GM23338 (cell line): ENCODE measurements around the gene PHACTR1. TPM values are rescaled to one million over a fixed set of nuclear protein-coding genes. Genes with fewer than 3 reads are reported as not detected.

Source experiments
- ATAC-seq: fragments of 200-7000 bp; cut with Tn5 transposase; 3 replicates; pipeline ENCODE4 v1.9.1; 2020
- DNase-seq: peaks from one replicate; pipeline ENCODE4 v3.0.0-alpha.2; 2015; ENCODE audit warnings: low spot score
- H2AFZ ChIP-seq: fragments of 200-600 bp; sonication (generic); 2 replicates; pipeline ENCODE4 v1.8.0; 2016; ENCODE audit warnings: antibody characterized with exemption, mild to moderate bottlenecking, moderate library complexity
- H3F3A ChIP-seq: fragments of 200-600 bp; sonication (generic); replicated peaks from 2 replicates; pipeline ENCODE4 v1.8.0; 2017; ENCODE audit warnings: antibody characterized with exemption, mixed run types, low read depth
- H3K27ac ChIP-seq: fragments of 200-600 bp; sonication (generic); 2 replicates; pipeline ENCODE4 v1.6.1; 2016; ENCODE audit warnings: low read depth
- H3K27me3 ChIP-seq: fragments of 200-600 bp; sonication (generic); 2 replicates; pipeline ENCODE4 v1.8.0; 2016; ENCODE audit warnings: mild to moderate bottlenecking, mixed run types, moderate library complexity; ENCODE audit not compliant: insufficient read depth
- H3K36me3 ChIP-seq: fragments of 200-600 bp; sonication (generic); 2 replicates; pipeline ENCODE4 v1.8.0; 2016; ENCODE audit warnings: mild to moderate bottlenecking; ENCODE audit not compliant: insufficient read depth
- H3K4me1 ChIP-seq: fragments of 200-600 bp; sonication (generic); 2 replicates; pipeline ENCODE4 v1.8.0; 2016; ENCODE audit warnings: mild to moderate bottlenecking, moderate library complexity; ENCODE audit not compliant: insufficient read depth
- H3K4me2 ChIP-seq: fragments of 200-600 bp; sonication (generic); 2 replicates; pipeline ENCODE4 v1.7.1; 2017; ENCODE audit warnings: mixed run types
- H3K4me3 ChIP-seq: fragments of 200-600 bp; sonication (generic); 2 replicates; pipeline ENCODE4 v1.6.1; 2016; ENCODE audit warnings: mixed run types
- H3K79me2 ChIP-seq: fragments of 200-600 bp; sonication (generic); replicated peaks from 2 replicates; pipeline ENCODE4 v1.8.0; 2017; ENCODE audit warnings: mild to moderate bottlenecking; ENCODE audit not compliant: insufficient read depth
- H3K9me2 ChIP-seq: fragments of 200-600 bp; sonication (generic); 2 replicates; pipeline ENCODE4 v1.8.0; 2017; ENCODE audit not compliant: insufficient read depth
- H4K20me1 ChIP-seq: fragments of 200-600 bp; sonication (generic); replicated peaks from 2 replicates; pipeline ENCODE4 v1.8.0; 2017; ENCODE audit warnings: mild to moderate bottlenecking; ENCODE audit not compliant: insufficient read depth
- H3K27ac Mint-ChIP-seq: 2 replicates; pipeline ENCODE4 v1.8.0; 2020; ENCODE audit warnings: inconsistent platforms, mild to moderate bottlenecking, moderate library complexity, mixed read lengths
- H3K27me3 Mint-ChIP-seq: 3 replicates; pipeline ENCODE4 v1.8.0; 2022; ENCODE audit warnings: low read depth, mild to moderate bottlenecking, moderate library complexity, mixed read lengths, inconsistent platforms; ENCODE audit not compliant: insufficient read depth, poor library complexity
- H3K36me3 Mint-ChIP-seq: 3 replicates; pipeline ENCODE4 v1.8.0; 2021; ENCODE audit warnings: low read depth, mild to moderate bottlenecking, inconsistent platforms, moderate library complexity, mixed read lengths
- H3K4me1 Mint-ChIP-seq: 3 replicates; pipeline ENCODE4 v1.8.0; 2020; ENCODE audit warnings: mild to moderate bottlenecking, inconsistent platforms, mixed read lengths
- H3K4me3 Mint-ChIP-seq: 3 replicates; pipeline ENCODE4 v1.8.0; 2021; ENCODE audit warnings: moderate library complexity, mild to moderate bottlenecking, inconsistent platforms, mixed read lengths
- H3K9me3 Mint-ChIP-seq: 3 replicates; pipeline ENCODE4 v1.8.0; 2020; ENCODE audit warnings: moderate library complexity, mild to moderate bottlenecking, inconsistent platforms, mixed read lengths
- CREB1 ChIP-seq: fragments of 250-450 bp; sonication (Bioruptor Pico); IDR thresholded peaks from 2 replicates; pipeline ENCODE4 v1.5.0; 2020; ENCODE audit warnings: low read depth, mild to moderate bottlenecking, moderate library complexity
- CTCF ChIP-seq, 2 experiments: fragments of 200-600 bp in 1 of 2; sonication (generic) in 1 of 2; conservative IDR thresholded peaks; 2 replicates each; pipeline versions ENCODE4 v1.5.1 to v1.6.1; 2016 to 2017; ENCODE audit warnings: antibody characterized with exemption in 2 of 2, low read depth in 2 of 2, mild to moderate bottlenecking in 2 of 2, moderate library complexity in 1 of 2
- ETS1 ChIP-seq: IDR thresholded peaks from 2 replicates; pipeline ENCODE4 v1.6.1; 2016; ENCODE audit warnings: antibody characterized with exemption
- EZH2 ChIP-seq: fragments of 200-600 bp; sonication (generic); IDR thresholded peaks from one replicate; pipeline ENCODE4 v1.8.0; 2017; ENCODE audit warnings: antibody characterized with exemption, mild to moderate bottlenecking, low read depth; ENCODE audit not compliant: unreplicated experiment
- EZH2phosphoT487 ChIP-seq: fragments of 200-600 bp; sonication (generic); IDR thresholded peaks from one replicate; pipeline ENCODE4 v1.8.1; 2018; ENCODE audit warnings: antibody characterized with exemption; ENCODE audit not compliant: unreplicated experiment
- JUNB ChIP-seq: IDR thresholded peaks from one replicate; pipeline ENCODE4 v1.6.1; 2016; ENCODE audit warnings: antibody characterized with exemption; ENCODE audit not compliant: unreplicated experiment
- NANOG ChIP-seq: IDR thresholded peaks from 2 replicates; pipeline ENCODE4 v1.6.1; 2016; ENCODE audit warnings: antibody characterized with exemption, borderline replicate concordance
- POLR2AphosphoS5 ChIP-seq: IDR thresholded peaks from 2 replicates; pipeline ENCODE4 v1.6.1; 2016; ENCODE audit warnings: antibody characterized with exemption, low read depth
- REST ChIP-seq: IDR thresholded peaks from one replicate; pipeline ENCODE4 v1.6.1; 2018; ENCODE audit warnings: antibody characterized with exemption; ENCODE audit not compliant: unreplicated experiment
- STAT1 ChIP-seq: IDR thresholded peaks from one replicate; pipeline ENCODE4 v1.6.1; 2016; ENCODE audit warnings: antibody characterized with exemption; ENCODE audit not compliant: unreplicated experiment
- ZNF114 ChIP-seq: fragments of 250-450 bp; sonication (Bioruptor Pico); IDR thresholded peaks from 2 replicates; pipeline ENCODE4 v1.5.0; 2020; ENCODE audit warnings: mild to moderate bottlenecking, moderate library complexity
- ZNF331 ChIP-seq: fragments of 250-450 bp; sonication (Bioruptor Pico); IDR thresholded peaks from 2 replicates; pipeline ENCODE4 v1.5.0; 2020; ENCODE audit warnings: low read depth, mild to moderate bottlenecking, moderate library complexity
- ZNF462 ChIP-seq: fragments of 250-450 bp; sonication (Bioruptor Pico); IDR thresholded peaks from 2 replicates; pipeline ENCODE4 v1.5.0; 2020; ENCODE audit warnings: mild to moderate bottlenecking, moderate library complexity
- polyA plus RNA-seq: library from polyadenylated mRNA; unstranded; fragments of >200 nt; fragmentation: Nextera tagmentation; extraction: Ambion mirVana; gene quantifications from 2 replicates; pipeline ENCODE4 v1.2.1, GENCODE V29; 2016
- total RNA-seq: library from RNA; depleted of rRNA; stranded (reverse); fragments of >200 nt; shearing (Covaris generic); gene quantifications from 2 replicates; pipeline ENCODE4 v1.2.3, GENCODE V29; 2014

PHACTR1 gene
- total and polyA plus RNA-seq, 2 experiments from 2014 or later = 5.9 to 19.3 TPM

- peaks cover 4% of the 10 kb centered on the region for H3K27me3 Mint-ChIP-seq
- no peak for DNase-seq
- no peak overlapping the region for H3K27ac Mint-ChIP-seq
- Histone ChIP-seq H3K79me2 (no peaks in the 10 kb centered on the region), H3K27ac (no peak overlapping the region), H3K4me1 (no peaks in the 10 kb centered on the region), H3K36me3 (no peaks in the 10 kb centered on the region), H4K20me1 (no peaks in the 10 kb centered on the region), H2AFZ (no peak overlapping the region), H3F3A (no peaks in the 10 kb centered on the region), H3K27me3 (no peaks in the 10 kb centered on the region), H3K9me2 (peaks cover 5% of the 10 kb centered on the region; the same call in 1 of the 2 replicates), H3K4me2 (no peak overlapping the region), H3K4me3 (no peak overlapping the region)
- H3K36me3 Mint-ChIP-seq = no peaks in the 10 kb centered on the region
- no peak for ATAC-seq
- peaks cover 10% of the 10 kb centered on the region; the same call in 2 of the 3 replicates for H3K4me1 Mint-ChIP-seq
- H3K9me3 Mint-ChIP-seq = no peaks in the 10 kb centered on the region
- H3K4me3 Mint-ChIP-seq = no peak overlapping the region
- TF ChIP-seq EZH2phosphoT487 = no peak
- no peak for TF ChIP-seq NANOG
- no peak for TF ChIP-seq ETS1
- no peak for TF ChIP-seq STAT1
- no peak for TF ChIP-seq CREB1 (CRISPR knock-in tag)
- TF ChIP-seq EZH2 = no peak
- no peak for TF ChIP-seq POLR2AphosphoS5
- no peak for TF ChIP-seq ZNF462
- no peak for TF ChIP-seq CTCF (conservative IDR thresholded peaks at IDR 0.05; ENCODE audit: low read depth in 2 of 2)
- no peak for TF ChIP-seq ZNF331 (CRISPR knock-in tag)
- no peak for TF ChIP-seq JUNB
- no peak for TF ChIP-seq ZNF114
- TF ChIP-seq REST = no peak
Measured at GRCh38 chr6:13166916-13167315, 450.3 kb downstream of the PHACTR1 start.
